HG03520 (cell line): Measurements from ENCODE around the gene GARIN3.
"Not testable (repeated sequence)": the region's sequence is repeated elsewhere in the genome, so short reads cannot be mapped to it uniquely, and the experiment has no call there.

Experiments used
- ATAC-seq: cut with Tn5 transposase; IDR thresholded peaks from one replicate; pipeline ENCODE4 v1.9.1; 2021; ENCODE audit warnings: mild to moderate bottlenecking, moderate library complexity; ENCODE audit not compliant: unreplicated experiment

Gene GARIN3

DNA sequence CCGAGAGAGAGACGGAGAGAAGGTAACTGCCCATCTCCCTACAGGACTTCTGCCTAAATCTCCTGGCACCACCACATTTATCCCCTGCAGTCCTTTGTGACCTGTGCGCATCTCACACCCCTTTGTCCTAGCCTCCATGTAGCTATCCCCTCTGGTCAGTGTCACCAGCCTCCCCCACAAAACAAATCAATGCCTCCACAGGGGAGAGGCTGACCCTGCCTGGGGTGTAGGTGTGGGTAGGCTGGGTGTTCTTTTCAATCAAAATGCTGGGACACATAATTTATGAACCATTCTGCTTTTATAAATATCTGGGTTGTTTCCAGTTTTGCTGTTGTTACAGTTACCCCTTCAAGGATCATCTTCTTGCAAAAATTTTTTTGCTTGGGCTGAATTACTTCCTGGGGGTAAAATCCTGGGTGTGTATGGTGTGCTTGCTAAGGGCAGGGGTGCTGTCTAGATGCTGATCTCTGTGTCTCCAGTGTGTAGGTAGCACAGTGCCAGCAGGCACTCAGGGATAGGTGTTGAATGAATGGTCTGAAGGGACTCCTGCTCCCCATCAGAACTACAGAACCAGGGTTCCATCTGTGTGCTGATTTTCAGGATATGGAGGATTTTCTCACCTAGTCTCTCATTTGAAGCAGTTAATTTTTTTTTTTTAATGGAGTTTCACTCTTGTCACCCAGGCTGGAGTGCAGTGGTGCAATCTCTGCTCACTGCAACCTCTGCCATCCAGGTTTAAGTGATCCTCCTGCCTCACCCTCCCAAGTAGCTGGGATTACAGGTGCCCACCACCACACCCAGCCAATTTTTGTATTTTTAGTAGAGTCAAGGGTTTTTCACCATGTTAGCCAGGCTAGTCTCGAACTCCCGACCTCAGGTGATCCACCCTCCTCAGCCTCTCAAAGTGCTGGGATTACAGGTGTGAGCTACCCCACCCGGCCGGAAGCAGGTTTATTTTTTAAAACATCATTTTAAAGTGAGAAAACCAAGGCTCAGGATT is at the start of gene GARIN3:
GARIN3 (minus strand) TSS at position 51 of the 1,000 bp plus-strand sequence. CDS start 96 bp downstream, outside the sequence.
- no peak for ATAC-seq

DNA sequence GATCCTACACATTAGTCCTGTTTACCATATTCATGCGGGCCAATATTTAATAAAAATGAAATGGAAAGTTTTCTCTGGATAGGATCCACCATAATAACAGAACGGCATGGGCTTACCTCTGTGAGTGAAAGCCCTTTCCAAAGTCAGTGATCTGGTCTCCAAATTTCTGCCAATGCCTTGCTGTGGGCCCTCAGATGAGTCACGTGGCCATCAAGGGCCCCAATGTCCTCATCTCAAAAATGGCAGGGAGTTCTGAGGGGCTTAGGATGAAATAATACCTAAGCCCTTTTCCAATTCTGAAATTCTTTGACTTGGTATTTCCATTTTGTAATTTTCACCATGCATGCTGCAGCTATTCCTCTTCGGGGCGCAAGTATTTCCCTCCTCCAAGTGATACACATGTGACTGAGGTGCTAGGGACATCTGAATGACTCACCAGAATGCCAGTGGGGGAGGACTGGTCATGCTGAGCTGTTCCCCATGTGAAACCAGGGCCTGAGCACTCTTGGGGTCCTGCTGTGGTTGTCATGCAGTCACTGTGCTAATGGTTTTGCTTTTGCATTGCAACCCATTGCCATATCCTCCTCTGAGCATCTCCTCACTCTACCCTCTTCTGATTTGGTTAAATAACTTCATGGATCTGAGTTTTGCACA is 49.6 kb upstream of the GARIN3 start:
- no peak for ATAC-seq

DNA sequence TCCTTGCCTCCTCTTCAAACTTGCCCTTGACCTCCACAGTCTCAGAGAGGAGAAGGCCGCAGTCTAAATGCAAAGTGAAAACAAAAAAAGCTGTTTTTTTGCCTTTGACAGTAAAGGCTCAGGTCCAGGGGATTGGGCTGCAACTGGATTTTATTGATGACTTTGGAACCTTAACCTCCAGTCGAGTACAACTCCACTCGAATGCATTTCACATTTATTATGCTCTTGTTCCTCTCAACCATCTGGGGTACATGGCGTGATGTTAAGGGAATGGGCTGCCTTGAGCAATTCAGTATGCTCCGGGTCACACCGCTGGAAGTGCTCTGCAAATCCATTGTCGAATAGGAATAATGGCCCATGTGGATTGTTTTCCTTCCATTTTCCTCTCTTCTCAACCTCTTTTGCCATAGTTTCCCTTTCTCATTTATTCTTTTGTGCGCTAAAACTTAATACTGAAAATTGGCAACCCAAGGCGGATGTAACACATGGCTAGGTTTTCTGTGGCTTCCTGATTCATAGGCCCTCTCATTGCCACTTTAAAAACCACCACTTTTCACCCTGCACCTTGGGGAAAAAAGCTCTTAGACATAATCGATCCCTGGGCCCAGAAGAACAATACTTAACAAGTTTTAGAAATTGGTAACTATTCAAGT is 48.9 kb upstream of the GARIN3 start:
- ATAC-seq: no peak

DNA sequence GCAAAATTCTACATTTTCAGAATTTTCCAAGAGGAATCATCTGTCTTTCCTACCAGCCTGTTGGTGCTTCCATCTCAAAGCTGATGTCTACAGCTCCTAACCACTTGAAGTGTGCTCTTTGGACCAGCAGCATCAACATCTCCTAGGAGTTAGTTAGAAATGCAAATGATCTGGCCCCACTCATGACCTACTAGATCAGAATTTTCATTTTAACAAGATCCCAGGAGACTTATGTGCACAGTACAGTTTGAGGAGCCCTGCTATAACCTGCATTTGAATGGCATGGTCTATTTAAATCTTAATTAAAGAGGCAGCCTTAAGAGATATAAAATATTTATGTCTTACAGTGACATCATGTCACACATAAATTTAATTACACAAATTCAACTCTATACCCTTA is 48.4 kb upstream of the GARIN3 start:
- ATAC-seq: no peak

DNA sequence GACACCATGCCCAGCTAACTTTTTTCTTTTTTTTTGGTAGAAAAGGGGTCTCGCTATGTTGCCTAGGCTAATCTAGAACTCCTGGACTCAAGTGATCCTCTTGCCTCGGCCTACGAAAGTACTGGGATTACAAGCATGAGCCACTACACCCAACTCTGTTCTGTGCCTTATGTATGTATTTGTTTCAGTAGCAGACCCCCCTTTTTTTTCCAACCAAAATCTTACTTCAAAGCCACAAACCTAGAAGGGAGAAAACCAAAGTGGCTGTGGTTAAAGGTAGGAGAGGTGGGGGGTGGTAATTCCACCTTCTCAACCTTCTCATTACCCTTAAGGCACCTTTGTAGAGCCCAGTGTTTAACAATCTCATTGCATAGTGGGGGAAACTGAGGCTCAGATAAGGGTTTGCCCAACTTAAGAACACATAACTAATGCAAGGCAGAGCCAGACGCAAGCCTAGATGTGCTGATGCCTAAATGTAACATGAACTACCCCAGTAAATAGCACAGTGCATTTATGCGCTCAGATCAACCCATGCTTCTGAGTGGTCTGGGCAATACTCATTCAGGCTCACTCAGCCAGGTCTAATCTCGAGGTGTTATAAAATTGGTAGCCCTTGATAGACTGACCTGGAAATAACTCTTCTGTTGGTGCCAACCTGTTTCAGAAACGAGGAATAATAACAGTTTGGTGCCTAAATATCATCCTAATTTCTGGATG is 47.6 kb upstream of the GARIN3 start:
- ATAC-seq: no peak

DNA sequence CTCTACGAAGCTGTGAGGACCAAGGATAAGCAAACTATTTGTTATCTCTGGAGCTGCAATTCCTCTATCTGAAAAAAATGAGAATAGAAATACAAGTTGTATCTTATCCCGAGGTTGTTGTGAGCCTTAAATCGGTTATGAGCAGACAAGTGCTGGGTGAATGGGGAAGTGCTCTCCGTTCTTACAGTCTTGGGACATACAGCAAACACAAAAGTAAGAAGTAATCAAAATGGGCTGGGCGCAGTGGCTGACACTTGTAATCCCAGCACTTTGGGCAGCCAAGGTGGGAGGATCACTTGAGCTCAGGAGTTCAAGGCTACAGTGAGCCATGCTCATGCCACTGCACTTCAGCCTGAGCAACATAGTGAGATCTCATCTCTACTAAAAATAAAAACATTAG is 46.2 kb upstream of the GARIN3 start:
- no peak for ATAC-seq

- not testable (repeated sequence) for ATAC-seq
Measured at GRCh38 chr5:157210652-157211051, 44.6 kb upstream of the GARIN3 start.

DNA sequence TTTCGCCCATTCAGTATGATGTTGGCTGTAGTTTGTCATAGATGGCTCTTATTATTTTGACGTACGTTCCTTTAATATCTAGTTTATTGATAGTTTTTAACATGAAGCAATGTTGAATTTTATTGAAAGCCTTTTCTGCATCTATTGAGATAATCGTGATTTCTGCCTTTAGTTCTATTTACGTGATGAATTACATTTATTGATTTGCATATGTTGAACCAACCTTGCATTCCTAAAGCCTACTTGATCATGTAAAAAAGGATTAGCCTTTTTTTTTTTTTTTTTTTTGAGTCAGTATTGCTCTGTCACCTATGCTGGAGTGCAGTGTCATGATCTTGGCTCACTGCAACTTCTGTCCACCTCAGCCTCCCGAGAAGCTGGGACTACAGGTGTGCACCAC is 39.6 kb upstream of the GARIN3 start:
- no peak for ATAC-seq

DNA sequence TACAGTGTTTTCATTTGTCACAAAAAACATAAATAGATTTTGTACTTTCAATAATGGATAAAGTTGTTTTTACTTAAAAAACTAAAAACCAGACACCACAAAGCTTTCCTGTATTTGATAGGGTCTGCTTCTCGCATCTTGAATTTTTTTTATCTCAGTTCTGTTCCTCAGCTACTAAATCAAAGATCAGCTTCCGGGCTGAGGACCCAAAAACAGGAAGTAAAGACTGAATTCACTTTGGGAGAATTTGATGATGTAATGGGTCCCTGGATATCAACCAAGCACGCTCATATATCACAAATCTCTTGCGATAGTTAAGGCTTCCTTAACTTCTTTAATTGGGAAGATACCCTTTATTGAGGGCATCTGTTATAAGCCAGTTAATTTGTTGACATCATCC is 38.7 kb upstream of the GARIN3 start:
- ATAC-seq: no peak

GRCh38 chr5:157203417-157203816 is 37.4 kb upstream of the GARIN3 start:
- ATAC-seq: no peak

DNA sequence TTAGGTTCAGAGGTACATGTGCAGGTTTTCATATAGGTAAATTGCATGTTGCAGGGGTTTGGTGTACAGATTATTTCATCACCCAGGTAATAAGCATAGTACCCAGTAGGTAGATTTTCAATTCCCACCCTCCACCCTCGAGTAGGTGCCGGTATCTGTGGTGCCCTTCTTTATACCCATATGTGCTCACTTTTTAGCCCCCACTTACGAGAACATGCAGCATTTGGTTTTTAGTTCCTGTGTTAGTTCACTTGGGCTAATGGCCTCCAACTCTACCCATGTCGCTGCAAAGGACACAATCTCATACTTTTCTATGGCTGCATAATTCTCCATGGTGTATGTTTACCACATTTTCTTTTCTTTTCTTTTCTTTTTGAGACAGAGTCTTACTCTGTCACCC is 35.8 kb upstream of the GARIN3 start:
- no peak for ATAC-seq

GRCh38 chr5:157198277-157198986 is 32.4 kb upstream of the GARIN3 start:
- no peak for ATAC-seq

GRCh38 chr5:157197086-157197485 is 31.0 kb upstream of the GARIN3 start:
- ATAC-seq: no peak

- ATAC-seq: no peak
Measured at GRCh38 chr5:157196045-157196444, 30.0 kb upstream of the GARIN3 start.

DNA sequence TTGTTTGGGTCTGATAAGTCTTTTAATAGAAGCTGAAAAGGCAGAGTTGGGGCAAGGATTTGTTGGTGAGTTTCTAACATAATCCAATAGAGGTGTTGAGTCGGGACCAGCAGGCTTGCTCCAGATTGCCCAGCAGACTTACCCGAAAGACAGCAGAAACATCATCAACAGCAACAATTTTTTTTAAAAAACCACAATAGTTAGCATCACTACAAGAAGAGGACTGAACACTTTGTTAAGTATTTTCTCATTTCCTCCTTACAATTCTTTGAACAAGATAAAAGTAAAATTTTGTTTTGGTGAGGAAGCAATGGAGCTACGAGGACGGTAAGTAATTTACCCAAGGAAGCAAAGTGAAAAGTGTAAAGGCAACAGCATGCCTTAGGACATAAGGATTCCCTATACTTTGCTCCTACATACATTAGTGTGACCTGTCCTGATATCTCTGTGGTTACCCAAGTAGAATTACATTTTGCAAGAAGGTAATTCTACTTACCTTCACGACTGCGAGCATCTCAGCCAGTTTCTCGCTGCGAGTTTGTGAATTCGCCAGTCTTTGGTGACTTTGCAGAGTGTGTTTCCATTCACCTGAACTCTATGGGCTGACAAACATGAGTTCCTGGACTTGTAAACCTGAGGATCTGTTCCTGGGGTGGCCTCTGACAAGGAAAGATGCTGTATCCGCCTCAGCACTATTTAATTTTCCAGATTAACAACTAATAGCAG is 27.8 kb upstream of the GARIN3 start:
- ATAC-seq: no peak

DNA sequence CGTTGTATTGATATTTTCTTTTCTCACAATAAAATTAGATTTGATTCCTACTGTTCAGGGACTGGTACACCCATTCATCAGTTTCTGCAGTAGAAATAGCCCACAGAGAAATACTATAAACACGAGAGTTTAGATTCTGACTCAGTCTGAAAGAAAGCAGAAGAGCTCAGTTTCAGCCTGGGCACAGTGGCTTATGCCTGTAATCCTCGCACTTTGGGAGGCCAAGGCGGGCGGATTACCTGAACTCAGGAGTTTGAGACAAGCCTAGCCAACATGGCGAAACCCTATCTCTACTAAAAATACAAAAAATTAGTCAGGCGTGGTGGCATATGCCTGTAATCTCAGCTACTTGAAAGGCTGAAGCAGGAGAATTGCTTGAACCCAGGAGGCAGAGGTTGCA is 23.2 kb upstream of the GARIN3 start:
- peak; percentile 77 for ATAC-seq

- no peak for ATAC-seq
Measured at GRCh38 chr5:157188270-157188669, 22.2 kb upstream of the GARIN3 start.

DNA sequence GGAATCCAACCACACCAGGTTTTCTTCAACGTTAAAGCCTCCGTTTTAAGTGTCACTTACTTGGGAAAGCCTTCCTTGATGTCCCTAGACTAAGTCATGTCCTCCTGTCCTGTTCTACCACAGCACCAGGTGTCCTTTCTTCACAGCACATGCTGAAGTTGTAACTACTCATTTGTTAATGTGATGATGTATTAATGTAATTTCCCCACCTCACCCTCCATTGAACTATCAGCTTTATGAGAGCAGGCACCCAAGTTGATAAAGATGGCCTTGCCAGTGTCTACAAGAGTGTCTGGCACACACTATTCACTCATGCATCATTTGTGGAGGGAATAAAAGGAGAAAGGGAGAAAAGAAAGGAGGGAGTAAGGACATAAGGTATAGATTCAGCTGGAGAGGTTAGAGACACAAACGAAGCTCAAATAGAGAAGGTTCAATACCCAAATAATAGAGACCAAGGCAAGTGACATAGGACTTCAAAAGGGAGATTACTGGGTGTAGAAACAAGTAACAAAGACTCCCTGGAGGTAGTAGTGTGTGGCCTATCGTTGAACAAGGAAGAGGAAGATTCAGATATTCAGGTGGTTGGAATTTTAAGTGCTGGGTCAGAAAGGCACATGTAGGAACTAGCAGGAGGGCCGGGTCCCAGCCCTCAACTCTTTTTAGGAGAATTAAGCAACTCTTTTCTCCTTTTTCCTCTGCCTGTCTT is 21.1 kb upstream of the GARIN3 start:
- no peak for ATAC-seq
